Ovary (tissue), 3 donors: ENCODE measurements around the gene CTIF.

Source experiments
- CTCF ChIP-seq, 3 donors: fragments of 450-650 bp in 2 of 3; fragments of 200-600 bp in 1 of 3; IDR thresholded peaks; one replicate each; pipeline versions ENCODE4 v1.5.1 to v1.8.0; 2016 to 2022; ENCODE audit warnings: antibody characterized with exemption in 3 of 3, mild to moderate bottlenecking in 1 of 3
- EP300 ChIP-seq: sonication (generic); formaldehyde crosslinking; IDR thresholded peaks from one replicate; pipeline ENCODE4 v1.6.1; 2017; ENCODE audit warnings: antibody characterized with exemption
- POLR2A ChIP-seq: fragments of 450-650 bp; IDR thresholded peaks from one replicate; pipeline ENCODE4 v1.6.1; 2017; ENCODE audit warnings: antibody characterized with exemption, mild to moderate bottlenecking, moderate library complexity
- donor health status: DM: no; HTN: no; CAD: no.

GRCh38 chr18:48595703-48596218 lies 56.9 kb downstream of the CTIF start:
- no peak for TF ChIP-seq CTCF (IDR thresholded peaks at IDR 0.05)
- no peak for TF ChIP-seq POLR2A
- TF ChIP-seq EP300 = no peak
